Ishikawa (cell line): Measurements from ENCODE around the gene COPZ2.

Experiments used
- CEBPB ChIP-seq: IDR thresholded peaks from 2 replicates; pipeline ENCODE4 v1.6.1; 2012
- EP300 ChIP-seq: IDR thresholded peaks from 2 replicates; pipeline ENCODE4 v1.6.1; 2012; ENCODE audit warnings: borderline replicate concordance
- NFIC ChIP-seq: IDR thresholded peaks from 2 replicates; pipeline ENCODE4 v1.6.1; 2012
- RAD21 ChIP-seq: IDR thresholded peaks from 2 replicates; pipeline ENCODE4 v1.6.1; 2012; ENCODE audit warnings: low read depth
- TAF1 ChIP-seq: IDR thresholded peaks from 2 replicates; pipeline ENCODE4 v1.6.1; 2012; ENCODE audit warnings: low read depth, mild to moderate bottlenecking
- TEAD4 ChIP-seq: IDR thresholded peaks from 2 replicates; pipeline ENCODE4 v1.6.1; 2012
- YY1 ChIP-seq: IDR thresholded peaks from 2 replicates; pipeline ENCODE4 v1.6.1; 2012; ENCODE audit warnings: low read depth
- TF ChIP-seq, protein P1 (sequence below): IDR thresholded peaks from 2 replicates; pipeline ENCODE4 v1.6.1; 2012

DNA sequence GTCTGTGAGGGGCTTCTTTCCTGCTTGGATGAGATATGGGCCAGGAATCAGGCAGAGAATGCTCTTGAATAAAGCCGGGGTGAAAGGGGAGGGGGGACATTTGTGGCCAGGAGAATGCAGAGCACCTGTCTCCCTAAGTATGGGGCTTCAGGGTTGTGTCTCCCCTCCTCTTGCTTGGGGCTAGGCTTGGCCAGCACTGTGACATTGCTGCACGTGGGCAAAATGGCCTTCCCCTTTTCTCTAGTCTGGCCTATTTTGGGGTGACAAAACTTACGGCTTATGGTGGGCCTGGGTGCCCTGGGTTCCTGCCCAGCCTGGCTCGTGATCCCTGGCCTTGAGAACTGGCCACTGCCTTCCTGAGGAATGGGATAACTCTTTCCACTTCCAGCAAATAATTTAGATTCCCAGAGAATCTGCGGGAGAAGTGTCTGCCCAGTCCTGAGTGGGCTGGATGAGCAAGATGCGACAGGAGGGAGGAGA is 16.2 kb upstream of the COPZ2 start:
- TF ChIP-seq YY1 (no peak), EP300 (no peak), CEBPB (no peak), TAF1 (no peak), NFIC (no peak), TEAD4 (no peak), RAD21 (no peak)
- TF ChIP-seq, protein P1, sequence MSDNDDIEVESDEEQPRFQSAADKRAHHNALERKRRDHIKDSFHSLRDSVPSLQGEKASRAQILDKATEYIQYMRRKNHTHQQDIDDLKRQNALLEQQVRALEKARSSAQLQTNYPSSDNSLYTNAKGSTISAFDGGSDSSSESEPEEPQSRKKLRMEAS = no peak
